Mucosa of gallbladder (tissue), 1 donor: ENCODE results near the gene RCL1. TPM values are rescaled to one million over a fixed set of nuclear protein-coding genes. Genes with fewer than 3 reads are reported as not detected.
"Not testable (repeated sequence)": the region's sequence is repeated elsewhere in the genome, so short reads cannot be mapped to it uniquely, and the experiment has no call there.

Experiments
- DNase-seq: peaks from one replicate; pipeline ENCODE4 v3.0.0-alpha.2; 2020; ENCODE audit warnings: low spot score
- total RNA-seq: library from RNA; stranded (reverse); gene quantifications from one replicate; pipeline ENCODE4 v1.2.1, GENCODE V29; 2021
- donor health status: DM: no; HTN: no; CAD: no.

Gene RCL1
- total RNA-seq, 1 donor from 2014 or later: 9.5 TPM

DNA sequence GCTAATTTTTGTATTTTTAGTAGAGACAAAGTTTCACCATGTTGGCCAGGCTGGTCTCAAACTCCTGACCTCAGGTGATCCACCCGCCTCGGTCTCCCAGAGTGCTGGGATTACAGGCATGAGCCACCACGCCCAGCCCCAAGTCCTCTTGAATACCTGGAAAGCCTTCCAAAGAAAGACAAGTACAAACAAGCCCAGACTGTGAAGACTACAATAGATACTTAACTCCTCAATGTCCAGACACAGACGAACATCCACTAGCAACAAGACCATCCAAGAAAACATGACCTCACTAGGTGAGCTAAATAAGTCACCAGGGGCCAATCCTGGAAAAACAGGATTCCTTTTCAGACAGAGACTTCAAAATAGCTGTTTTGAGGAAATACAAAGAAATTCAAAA, 9.6 kb upstream of the RCL1 start:
- DNase-seq: not testable (repeated sequence)

DNA sequence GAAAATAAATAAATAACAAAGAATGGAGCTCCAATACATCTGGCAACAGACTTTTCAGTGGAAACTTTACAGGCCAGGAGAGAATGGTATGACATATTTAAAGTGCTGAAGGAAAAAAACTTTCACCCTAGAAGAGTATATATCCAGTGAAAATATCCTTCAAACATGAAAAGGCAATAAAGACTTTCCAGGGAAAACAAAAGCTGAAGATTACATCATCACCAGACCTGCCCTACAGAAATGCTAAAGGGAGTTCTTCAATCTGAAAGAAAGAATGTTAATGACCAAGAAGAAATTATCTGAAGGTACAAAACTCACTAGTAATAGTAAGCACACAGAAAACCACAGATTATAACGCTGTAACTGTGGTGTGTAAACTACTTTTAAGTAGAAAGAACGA, 8.3 kb upstream of the RCL1 start:
- DNase-seq: no peak

DNA sequence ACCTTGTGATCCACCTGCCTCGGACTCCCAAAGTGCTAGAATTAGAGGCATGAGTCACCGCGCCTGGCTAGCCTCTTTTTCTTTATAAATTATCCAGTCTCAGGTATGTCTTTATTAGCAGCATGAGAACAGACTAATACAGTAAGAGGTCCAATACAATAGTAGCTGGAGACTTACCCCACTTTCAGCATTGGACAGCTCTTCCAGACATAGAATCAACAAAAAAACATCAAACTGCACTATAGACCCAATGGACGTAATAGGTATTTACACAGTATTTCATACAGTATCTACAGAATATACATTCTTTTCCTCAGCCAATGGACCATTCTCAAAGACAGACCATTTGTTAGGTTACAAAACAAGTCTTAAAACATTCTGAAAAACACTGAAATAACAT, 6.1 kb upstream of the RCL1 start:
- no peak for DNase-seq

- no peak for DNase-seq
These were observed 4.9 kb upstream of the RCL1 start for GRCh38 chr9:4787876-4788275.

DNA sequence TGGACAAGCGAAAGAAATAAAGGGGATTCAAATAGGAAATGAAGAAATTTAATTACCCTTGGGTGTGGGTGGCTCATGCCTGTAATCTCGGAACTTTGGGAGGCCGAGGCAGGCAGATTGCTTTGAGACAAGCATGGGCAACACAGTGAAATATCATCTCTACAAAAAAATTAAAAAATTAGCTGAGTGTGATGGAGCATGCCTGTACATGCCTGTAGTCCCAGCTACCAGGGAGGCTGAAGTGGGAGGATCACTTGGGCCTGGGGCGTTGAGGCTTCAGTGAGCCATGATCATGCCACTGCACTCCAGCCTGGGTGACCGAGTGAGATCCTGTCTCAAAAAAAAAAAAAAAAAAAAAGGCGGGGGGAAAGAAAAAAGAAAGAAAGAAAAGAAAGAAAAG, 4.0 kb upstream of the RCL1 start:
- DNase-seq: no peak

DNA sequence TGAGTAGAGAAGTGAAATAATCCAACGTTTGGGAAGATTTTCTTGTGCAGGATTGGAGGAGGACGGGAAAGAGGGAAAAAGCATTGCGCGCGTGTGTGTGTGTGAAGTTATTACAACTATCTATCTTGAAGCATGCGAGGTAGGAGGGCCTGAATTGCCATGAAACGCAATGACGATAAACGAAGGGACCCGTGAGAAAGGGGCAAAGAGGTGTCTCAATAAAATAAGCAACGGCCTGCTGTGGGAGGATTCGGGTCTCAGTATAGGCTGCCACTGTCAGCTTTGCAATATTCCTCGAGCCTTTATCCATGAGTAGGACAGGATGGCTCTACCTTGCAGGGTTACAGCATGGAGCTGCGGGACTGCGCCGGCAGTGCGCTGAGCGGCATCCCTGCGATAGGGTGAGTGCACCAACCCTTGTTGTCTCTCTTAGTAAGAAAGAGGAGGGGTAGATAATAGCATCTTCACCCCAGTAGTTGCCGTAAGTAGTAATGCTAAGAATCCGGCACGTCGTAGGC, 631 bp upstream of the RCL1 start:
- DNase-seq: no peak

GRCh38 chr9:4793459-4794395, 983 bp downstream of the RCL1 start:
- DNase-seq: no peak

DNA sequence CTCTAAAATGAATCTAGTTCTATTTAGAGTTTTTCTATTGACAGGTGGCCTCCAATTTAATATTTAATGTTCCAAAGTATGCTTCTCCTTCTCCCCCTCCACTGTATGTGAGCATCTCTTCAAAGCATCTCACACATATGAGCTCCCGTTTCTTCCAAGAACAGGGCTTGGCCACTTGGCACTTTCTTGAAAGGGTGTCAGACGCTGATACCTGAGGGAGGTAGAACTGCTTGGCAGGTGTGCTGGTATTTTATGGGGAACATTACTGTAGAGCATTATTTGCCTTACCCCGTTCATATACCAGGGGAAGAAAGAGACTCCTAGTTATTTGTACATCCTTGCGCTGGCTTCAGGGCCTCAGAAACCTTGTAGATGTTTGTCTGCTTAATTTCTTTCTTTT, 1.9 kb downstream of the RCL1 start:
- DNase-seq: no peak

DNA sequence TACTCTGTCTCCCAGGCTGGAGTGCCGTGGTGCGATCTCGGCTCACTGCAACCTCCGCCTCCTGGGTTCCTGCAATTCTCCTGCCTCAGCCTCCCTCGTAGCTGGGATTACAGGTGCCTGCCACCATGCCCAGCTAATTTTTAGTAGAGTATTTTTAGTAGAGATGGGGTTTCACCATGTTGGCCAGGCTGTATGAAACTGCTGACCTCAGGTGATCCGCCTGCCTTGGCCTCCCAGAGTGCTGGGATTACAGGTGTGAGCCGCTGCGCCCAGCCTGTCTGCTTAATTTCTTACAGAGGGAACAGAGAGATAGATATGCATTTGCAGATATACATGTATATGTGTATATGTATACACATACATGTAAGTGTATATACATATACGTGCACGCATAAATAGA, 2.4 kb downstream of the RCL1 start:
- DNase-seq: not testable (repeated sequence)

DNA sequence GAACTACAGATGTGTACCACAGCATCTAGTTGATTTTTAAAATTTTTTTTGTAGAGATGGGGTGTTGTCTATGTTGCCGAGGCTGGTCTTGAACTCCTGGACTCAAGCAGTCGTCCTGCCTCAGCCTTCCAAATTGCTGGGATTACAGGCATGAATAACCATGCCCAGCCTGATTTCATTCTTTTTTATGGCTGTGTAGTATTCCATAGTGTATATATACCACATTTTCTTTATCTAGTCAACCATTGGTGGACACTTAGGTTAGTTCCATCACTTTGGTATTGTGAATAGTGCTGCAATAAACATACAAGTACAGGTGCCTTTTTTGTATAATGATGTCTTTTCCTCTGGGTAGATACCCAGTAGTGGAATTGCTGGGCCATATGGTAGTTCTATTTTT, 3.8 kb downstream of the RCL1 start:
- no peak for DNase-seq

- peak; percentile 21 for DNase-seq
These were observed 4.5 kb downstream of the RCL1 start for GRCh38 chr9:4796988-4797853.

GRCh38 chr9:4797854-4798150, 5.1 kb downstream of the RCL1 start:
- no peak for DNase-seq

GRCh38 chr9:4798281-4799032, 5.7 kb downstream of the RCL1 start:
- DNase-seq: no peak

DNA sequence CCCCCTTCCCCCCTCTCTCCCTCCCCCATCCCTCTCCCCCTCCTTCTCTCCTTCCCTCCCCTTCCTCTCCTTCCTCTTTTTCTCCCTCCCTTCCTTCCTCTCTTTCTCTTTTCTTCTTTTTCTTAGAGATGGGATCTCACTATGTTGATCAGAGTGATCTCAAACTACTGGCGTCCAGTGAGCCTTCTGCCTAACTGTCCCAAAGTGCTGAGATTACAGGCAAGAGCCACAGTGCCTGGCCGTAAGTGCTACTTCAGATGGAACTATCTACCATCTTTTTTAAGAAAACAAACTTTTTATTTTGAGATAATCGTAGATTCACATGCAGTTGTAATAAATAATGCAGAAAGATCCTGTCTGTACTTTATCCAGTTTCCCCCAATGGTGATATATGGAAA, 6.3 kb downstream of the RCL1 start:
- DNase-seq: no peak

- no peak for DNase-seq
These were observed 7.0 kb downstream of the RCL1 start for GRCh38 chr9:4799775-4800174.

DNA sequence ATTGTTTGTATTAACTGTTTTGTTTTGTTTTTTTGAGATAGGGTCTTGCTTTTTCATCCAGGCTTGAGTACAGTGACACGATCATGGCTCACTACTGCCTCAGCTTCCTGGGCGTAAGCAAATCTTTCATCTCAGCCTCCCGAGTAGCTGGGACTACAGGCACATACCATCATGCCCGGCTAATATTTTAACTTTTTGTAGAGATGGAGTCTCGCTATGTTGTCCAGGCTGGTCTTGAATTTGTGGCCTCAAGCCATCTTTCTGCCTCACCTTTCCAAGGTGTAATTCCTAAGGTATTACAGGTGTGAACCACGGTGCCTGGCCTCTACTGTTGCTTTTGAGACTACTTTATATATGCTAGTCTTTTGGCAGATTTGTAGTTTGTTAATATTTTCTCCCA, 8.4 kb downstream of the RCL1 start:
- DNase-seq: no peak

- DNase-seq: no peak
These were observed 11.2 kb downstream of the RCL1 start for GRCh38 chr9:4803670-4804530.

GRCh38 chr9:4804531-4805016, 11.8 kb downstream of the RCL1 start:
- DNase-seq: no peak

DNA sequence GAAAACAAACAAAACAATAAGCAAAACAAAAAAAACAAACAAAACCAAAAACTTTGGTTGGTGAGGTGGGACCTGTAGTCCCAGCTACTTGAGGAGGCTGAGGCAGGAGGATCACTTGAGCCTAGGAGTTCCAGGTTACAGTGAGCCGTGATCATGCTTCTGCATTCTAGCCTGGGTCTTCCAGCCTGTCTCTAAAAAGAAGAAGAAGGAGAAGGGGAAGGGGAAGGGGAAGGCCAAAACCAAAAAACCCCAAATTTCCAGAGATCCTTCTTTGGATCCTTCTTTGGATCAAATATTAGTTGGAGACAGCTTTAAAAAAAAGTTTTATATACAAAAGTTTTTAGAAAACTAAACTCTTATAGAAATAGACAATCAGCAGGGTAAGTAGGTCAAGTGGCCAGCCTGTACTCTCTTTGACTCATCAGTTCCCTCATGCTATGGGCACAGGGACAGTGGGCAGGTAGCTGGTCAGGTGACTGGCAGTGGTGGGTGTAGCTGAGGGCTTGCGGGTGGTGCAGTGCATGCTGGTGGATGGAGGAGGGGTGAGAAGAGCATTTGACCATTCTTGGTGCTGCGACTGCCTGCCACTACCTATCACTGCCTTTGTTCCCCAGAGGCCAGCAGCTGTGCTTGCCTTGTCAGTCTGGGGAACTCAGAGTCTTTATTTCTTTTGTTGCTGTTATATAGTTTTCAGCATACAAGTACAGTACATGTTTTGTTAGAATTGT, 12.6 kb downstream of the RCL1 start:
- DNase-seq: no peak

DNA sequence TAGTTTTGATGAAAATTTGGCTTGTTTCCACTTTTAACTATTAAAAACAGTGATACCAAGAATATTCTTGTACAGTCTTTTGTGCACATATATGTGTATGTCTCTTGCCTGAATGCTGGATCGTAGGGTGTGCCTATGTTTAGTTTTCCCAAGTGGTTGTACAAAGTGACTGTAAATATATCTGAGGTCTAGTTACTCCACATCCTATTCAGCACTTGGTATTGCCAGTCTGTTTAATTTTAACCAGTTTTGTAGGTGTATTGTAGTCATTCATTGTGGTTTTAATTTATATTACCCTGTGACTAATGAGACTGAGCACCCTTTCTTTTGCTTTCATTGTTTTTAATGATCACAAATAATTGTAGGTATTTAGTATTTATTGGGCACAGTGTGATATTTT, 17.8 kb downstream of the RCL1 start:
- no peak for DNase-seq
